ENCODE data around the gene TRAF4.

Gene TRAF4

DNA sequence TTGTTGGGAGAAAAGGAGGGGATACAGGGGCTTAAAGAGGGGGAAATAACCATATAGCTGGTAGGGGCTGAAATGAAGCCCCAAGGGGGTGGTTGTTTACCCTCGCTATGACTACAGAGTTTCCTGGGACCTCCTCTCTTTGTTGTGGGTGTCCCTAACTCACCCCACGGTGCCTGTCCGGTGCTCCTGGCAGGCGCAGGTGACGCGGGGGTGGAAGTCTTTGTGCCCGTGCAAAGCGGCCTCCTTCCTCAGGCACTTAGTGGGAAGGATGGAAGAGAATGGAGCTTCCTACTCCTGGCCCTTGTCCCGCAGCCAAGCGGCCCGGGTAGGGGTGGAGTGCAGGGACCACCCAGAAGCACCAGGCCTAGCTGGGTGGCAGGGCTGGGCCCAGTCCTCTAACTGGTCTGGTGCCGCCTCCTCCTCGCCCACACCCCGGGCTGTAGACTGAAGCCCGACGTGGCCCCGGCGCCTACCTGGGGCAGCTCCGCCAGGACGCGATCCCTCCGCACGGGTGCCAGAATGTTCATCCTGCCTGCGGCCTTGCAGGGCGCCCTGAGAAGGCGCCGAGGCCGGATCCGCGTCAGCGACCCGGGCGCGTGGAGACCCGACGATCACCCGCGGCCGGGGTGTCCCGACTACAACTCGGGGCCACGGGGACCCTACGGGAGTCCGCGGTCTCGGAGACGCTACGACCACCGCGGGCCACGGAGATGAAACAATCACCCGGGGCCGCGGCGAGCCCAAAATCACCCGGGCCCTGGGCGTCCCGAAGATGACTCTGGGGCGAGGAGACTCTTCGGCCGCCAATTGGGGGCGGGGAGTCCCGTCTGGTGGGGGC is 26.9 kb upstream of the TRAF4 start:
- Histone ChIP-seq H2AFZ (ENCODE audit: low read length) (no peak overlapping the region), H3K36me3 (replicated peaks; ENCODE audit: insufficient read depth, low read length) (peaks cover 9% of the 10 kb centered on the region; the same call in 1 of the 2 replicates), H3K9ac (ENCODE audit: low read length) (no peak overlapping the region), H3K4me1 (ENCODE audit: low read length) (no peaks in the 10 kb centered on the region), H3K9me2 (replicated peaks; ENCODE audit: insufficient read depth, low read length) (no peaks in the 10 kb centered on the region), H3K27ac (ENCODE audit: low read length) (no peak overlapping the region), H3K4me3 (ENCODE audit: low read length) (no peak overlapping the region), H3K4me2 (ENCODE audit: low read depth, low read length) (no peak overlapping the region), H3F3A (ENCODE audit: insufficient read depth, low read length) (peaks cover 23% of the 10 kb centered on the region), H3K79me2 (ENCODE audit: low read length) (peaks cover 22% of the 10 kb centered on the region), H4K20me1 (ENCODE audit: insufficient read depth, low read length) (0 out of 2 replicates have a peak, but pooled peaks cover 6% of the 10 kb centered on the region), H3K27me3 (replicated peaks; ENCODE audit: insufficient read depth, low read length) (peaks cover 63% of the 10 kb centered on the region), H3K9me3 (replicated peaks; ENCODE audit: insufficient read depth, low read length) (no peaks in the 10 kb centered on the region)
- no peak for DNase-seq
- TF ChIP-seq, protein P1, sequence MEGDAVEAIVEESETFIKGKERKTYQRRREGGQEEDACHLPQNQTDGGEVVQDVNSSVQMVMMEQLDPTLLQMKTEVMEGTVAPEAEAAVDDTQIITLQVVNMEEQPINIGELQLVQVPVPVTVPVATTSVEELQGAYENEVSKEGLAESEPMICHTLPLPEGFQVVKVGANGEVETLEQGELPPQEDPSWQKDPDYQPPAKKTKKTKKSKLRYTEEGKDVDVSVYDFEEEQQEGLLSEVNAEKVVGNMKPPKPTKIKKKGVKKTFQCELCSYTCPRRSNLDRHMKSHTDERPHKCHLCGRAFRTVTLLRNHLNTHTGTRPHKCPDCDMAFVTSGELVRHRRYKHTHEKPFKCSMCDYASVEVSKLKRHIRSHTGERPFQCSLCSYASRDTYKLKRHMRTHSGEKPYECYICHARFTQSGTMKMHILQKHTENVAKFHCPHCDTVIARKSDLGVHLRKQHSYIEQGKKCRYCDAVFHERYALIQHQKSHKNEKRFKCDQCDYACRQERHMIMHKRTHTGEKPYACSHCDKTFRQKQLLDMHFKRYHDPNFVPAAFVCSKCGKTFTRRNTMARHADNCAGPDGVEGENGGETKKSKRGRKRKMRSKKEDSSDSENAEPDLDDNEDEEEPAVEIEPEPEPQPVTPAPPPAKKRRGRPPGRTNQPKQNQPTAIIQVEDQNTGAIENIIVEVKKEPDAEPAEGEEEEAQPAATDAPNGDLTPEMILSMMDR (IDR thresholded peaks at IDR 0.05; ENCODE audit: low read length), result no peak
- TF ChIP-seq EZH2phosphoT487 (IDR thresholded peaks at IDR 0.05; ENCODE audit: low read length) (no peak), EZH2 (optimal IDR thresholded peaks at IDR 0.05; ENCODE audit: low read depth, low read length) (no peak)

DNA sequence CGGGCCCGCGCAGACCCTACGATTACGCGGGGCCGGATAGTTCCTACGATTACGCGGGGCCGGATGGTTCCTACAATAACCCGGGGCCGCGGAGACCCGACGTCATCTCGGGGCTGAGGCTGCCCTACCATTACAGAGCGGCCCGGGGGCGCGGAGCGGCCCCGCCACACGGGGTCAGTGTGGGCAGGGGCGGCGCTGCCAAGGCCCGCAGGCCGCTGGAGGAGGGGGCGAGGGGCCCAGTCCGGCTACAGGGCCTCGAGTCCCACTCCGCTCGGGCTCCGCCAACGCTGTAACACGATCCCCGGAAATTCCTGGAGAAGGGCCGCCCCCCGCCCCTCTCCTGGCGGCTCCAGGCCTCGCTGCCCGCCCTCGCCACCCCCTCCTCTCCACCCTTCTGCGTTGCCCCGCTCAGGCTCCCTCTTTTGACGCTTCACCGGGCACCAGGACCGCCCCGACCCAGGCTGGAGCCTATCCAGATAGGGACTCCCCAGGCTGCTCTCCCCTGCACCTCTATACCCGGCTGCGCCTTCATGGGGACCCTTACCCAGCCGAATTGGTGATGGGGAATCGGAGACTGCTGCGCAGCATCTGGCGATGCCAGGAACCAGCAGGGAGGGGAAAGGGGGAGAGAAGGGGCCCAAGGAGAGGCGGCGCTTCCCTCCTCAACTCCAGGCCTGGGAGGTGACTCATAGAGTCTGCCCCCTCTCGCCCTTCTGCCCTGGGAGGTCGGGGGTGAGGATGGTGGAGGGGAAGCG is 26.1 kb upstream of the TRAF4 start, which contains the start of gene RAB34:
Gene RAB34 (minus strand): TSS at position 291 of the 755 bp plus-strand sequence. CDS start 602 bp downstream, outside the sequence.
- H3K36me3 ChIP-seq (replicated peaks; ENCODE audit: insufficient read depth, low read length), result peaks cover 11% of the 10 kb centered on the region; the same call in 1 of the 2 replicates
- H3K9ac ChIP-seq (ENCODE audit: low read length), result no peak within 1 kb of the TSS

DNA sequence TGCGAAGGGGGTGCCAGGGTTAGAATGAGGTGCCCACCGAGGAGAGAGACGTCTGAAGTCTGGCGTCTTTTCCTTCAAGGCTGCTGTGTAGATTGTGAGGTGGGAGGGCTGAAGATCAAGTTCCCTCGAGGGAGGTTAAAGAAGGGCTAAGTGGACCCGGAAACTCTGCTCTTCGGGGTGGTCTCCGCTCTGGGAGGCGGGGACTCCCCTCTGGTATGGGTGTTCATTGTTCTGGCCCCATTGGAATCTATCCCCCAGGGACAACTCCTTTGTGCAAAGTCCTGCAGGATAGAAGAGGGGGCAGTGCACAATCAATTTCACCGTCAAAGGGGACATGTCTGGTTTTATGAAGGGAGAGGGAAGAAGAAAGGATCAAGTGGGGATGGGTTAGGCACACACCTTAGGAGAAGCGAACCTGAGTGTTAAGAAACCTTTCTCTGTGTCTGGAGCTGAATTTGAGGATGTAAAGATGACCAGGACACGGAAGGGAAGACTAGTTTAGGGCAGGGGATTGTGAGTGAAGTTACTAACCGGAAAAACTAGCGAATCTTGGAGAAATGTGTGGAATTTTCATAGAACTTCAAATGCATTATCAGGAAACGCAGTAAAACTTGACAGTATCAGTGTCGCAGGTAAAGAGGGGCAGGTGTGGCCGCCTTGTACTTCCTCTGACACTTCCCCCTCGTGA is 25.3 kb upstream of the TRAF4 start:
- no peaks in the 10 kb centered on the region for H3K9me2 ChIP-seq (replicated peaks; ENCODE audit: insufficient read depth, low read length)
- peaks cover 38% of the 10 kb centered on the region for H3F3A ChIP-seq (ENCODE audit: insufficient read depth, low read length)
- H3K27me3 ChIP-seq (replicated peaks; ENCODE audit: insufficient read depth, low read length), result peaks cover 50% of the 10 kb centered on the region
- peaks cover 11% of the 10 kb centered on the region; the same call in 1 of the 2 replicates for H3K36me3 ChIP-seq (replicated peaks; ENCODE audit: insufficient read depth, low read length)
- no peaks in the 10 kb centered on the region for H3K9me3 ChIP-seq (replicated peaks; ENCODE audit: insufficient read depth, low read length)
- 0 out of 2 replicates have a peak, but pooled peaks cover 10% of the 10 kb centered on the region for H4K20me1 ChIP-seq (ENCODE audit: insufficient read depth, low read length)
- H2AFZ ChIP-seq (ENCODE audit: low read length), result no peak overlapping the region
- H3K9ac ChIP-seq (ENCODE audit: low read length), result no peak overlapping the region
- no peak overlapping the region for H3K4me3 ChIP-seq (ENCODE audit: low read length)
- no peaks in the 10 kb centered on the region; the same call in 1 of the 2 replicates for H3K4me1 ChIP-seq (ENCODE audit: low read length)
- H3K79me2 ChIP-seq (ENCODE audit: low read length), result peaks cover 38% of the 10 kb centered on the region
- DNase-seq, result no peak
- no peak overlapping the region for H3K27ac ChIP-seq (ENCODE audit: low read length)
- TF ChIP-seq EZH2phosphoT487 (IDR thresholded peaks at IDR 0.05; ENCODE audit: low read length) (no peak), EZH2 (optimal IDR thresholded peaks at IDR 0.05; ENCODE audit: low read depth, low read length) (no peak)
- TF ChIP-seq, protein P1 (IDR thresholded peaks at IDR 0.05; ENCODE audit: low read length), result no peak
- no peak overlapping the region for H3K4me2 ChIP-seq (ENCODE audit: low read depth, low read length)

More for the DNA sequence above, 26.1 kb upstream of the TRAF4 start, which contains the start of gene RAB34:
- Histone ChIP-seq H4K20me1 (ENCODE audit: insufficient read depth, low read length) (0 out of 2 replicates have a peak, but pooled peaks cover 10% of the 10 kb centered on the region), H3K9me2 (replicated peaks; ENCODE audit: insufficient read depth, low read length) (no peaks in the 10 kb centered on the region), H3K4me2 (ENCODE audit: low read depth, low read length) (no peak within 1 kb of the TSS), H3K79me2 (ENCODE audit: low read length) (peaks cover 30% of the 10 kb centered on the region), H3K27ac (ENCODE audit: low read length) (no peak within 1 kb of the TSS), H2AFZ (ENCODE audit: low read length) (no peak within 1 kb of the TSS), H3K4me3 (ENCODE audit: low read length) (no peak within 1 kb of the TSS), H3K27me3 (replicated peaks; ENCODE audit: insufficient read depth, low read length) (peaks cover 55% of the 10 kb centered on the region), H3F3A (ENCODE audit: insufficient read depth, low read length) (peaks cover 30% of the 10 kb centered on the region), H3K9me3 (replicated peaks; ENCODE audit: insufficient read depth, low read length) (no peaks in the 10 kb centered on the region), H3K4me1 (ENCODE audit: low read length) (no peaks in the 10 kb centered on the region; the same call in 1 of the 2 replicates)
- no peak for DNase-seq
- no peak for TF ChIP-seq EZH2 (optimal IDR thresholded peaks at IDR 0.05; ENCODE audit: low read depth, low read length)
- TF ChIP-seq EZH2phosphoT487 (IDR thresholded peaks at IDR 0.05; ENCODE audit: low read length), result no peak
- TF ChIP-seq, protein P1 (IDR thresholded peaks at IDR 0.05; ENCODE audit: low read length), result no peak
